Measurements from ENCODE around the gene NFIA.

DNA sequence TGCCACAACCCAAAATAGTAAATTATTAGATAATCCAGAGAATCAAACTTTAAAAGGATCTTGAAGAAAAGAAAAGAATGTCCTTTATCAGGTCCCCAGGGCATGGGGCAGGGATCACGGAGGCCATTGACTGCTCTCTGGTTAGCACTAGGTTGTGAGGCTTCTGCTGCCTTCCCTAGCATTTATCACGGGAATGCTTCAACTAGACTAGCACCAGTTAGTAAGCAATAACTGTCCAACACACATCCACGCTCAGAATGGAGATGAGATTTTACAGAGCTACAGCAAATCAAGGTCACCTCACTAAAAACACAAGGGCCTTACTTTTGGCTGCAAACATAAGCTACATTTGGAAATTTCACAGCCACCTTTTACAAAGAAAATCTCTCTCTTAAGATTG, 304.0 kb downstream of the NFIA start:
- TF ChIP-seq EP300 (IDR thresholded peaks at IDR 0.05) (no peak), CTCF (IDR thresholded peaks at IDR 0.05) (no peak), POLR2A (IDR thresholded peaks at IDR 0.05; ENCODE audit: low read depth) (no peak)

Data from esophagus muscularis mucosa (tissue), 4 donors.